KOPT-K1 (cell line): Measurements from ENCODE around the gene PLA2G1B.

Source experiments
- H3K27ac ChIP-seq: fragments of 200-600 bp; sonication (generic); 2 replicates; pipeline ENCODE4 v1.5.1; 2016; ENCODE audit warnings: antibody characterized with exemption, mild to moderate bottlenecking, low read depth, low read length; ENCODE audit not compliant: poor library complexity, severe bottlenecking
- H3K36me3 ChIP-seq: fragments of 200-600 bp; sonication (generic); 2 replicates; pipeline ENCODE4 v1.5.1; 2017; ENCODE audit warnings: antibody characterized with exemption, mild to moderate bottlenecking, low read length, moderate library complexity; ENCODE audit not compliant: insufficient read depth
- H3K9me3 ChIP-seq: fragments of 200-600 bp; sonication (generic); 2 replicates; pipeline ENCODE4 v1.5.1; 2017; ENCODE audit warnings: antibody characterized with exemption, low read length, mild to moderate bottlenecking; ENCODE audit not compliant: insufficient read depth, poor library complexity, severe bottlenecking

PLA2G1B gene

GRCh38 chr12:120327593-120327992 lies at the start of gene PLA2G1B:
PLA2G1B (minus strand) TSS chr12:120327779; CDS start chr12:120327753, 26 bp downstream.
- H3K9me3 ChIP-seq: no peaks in the 10 kb centered on the region
- H3K36me3 ChIP-seq: no peaks in the 10 kb centered on the region
- H3K27ac ChIP-seq: no peak within 1 kb of the TSS

DNA sequence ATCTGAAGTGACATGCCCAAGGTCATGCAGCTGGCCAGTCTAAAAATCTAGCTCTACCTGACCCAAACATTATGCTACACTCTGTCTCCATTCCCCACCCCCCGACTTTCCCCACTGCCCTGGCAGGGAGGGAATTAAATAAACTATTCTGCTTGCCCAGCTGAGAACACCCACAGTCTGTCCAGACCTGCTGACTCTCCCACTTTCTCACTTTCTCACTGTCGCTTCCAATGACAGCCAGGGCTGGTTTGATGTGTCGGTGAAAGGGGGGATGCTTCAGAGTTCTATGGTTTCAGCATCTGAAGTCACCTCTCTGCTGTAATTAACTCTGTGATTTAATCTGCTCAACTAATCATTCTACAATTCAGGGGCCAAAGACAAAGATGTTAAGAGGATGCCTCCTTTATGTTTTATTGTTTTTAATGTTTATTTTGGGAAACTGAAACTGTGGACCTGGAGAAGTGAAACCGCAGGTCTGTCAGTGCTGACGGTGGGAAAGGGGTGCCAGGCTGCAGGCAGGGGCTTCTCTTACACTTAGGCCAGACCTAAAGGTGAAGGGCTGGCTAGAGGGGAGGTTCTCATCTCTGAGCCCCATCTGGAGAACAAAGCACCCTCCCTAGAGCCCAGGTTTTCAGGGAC lies 49.5 kb upstream of the PLA2G1B start:
- H3K27ac ChIP-seq: no peak overlapping the region
- no peaks in the 10 kb centered on the region for H3K36me3 ChIP-seq

DNA sequence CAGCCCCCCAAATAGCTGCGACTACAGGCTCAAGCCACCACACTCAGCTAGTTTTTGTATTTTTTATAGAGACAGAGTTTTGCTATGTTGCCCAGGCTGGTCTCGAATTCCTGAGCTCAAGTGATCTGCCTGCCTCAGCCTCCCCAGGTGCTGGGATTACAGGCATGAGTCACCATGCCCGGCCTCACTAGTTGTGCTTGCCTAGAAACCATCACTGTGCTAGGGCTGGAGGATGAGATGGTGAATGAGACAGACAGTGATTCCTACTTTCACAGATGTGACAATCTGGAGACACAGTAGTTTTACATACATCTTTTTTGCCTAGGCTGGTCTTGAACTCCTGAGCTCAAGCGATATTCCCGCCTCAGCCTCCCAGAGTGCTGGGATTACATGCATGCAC lies 48.8 kb upstream of the PLA2G1B start:
- H3K9me3 ChIP-seq: no peaks in the 10 kb centered on the region
- no peaks in the 10 kb centered on the region for H3K36me3 ChIP-seq
- no peak overlapping the region for H3K27ac ChIP-seq

More for the DNA sequence above, 49.5 kb upstream of the PLA2G1B start:
- H3K9me3 ChIP-seq: no peaks in the 10 kb centered on the region

DNA sequence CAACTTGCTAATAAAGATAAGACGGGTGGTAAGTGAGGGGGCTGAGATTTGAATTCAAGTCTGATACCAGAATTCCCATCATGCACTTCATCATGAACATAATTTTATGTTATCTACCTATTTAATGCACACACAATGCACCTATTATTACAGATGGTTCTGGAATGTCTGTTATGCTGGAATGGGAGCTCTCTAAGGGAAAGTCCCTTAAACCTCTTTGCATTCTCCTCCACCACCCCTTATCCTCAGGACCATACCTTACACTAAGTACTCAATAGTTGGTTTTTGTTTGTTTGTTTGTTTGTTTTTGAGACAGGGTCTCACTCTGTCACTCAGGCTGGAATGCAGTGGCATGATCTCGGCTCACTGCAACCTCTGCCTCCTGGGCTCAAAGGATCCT lies 48.4 kb upstream of the PLA2G1B start:
- no peak overlapping the region for H3K27ac ChIP-seq
- H3K9me3 ChIP-seq: no peaks in the 10 kb centered on the region
- H3K36me3 ChIP-seq: no peaks in the 10 kb centered on the region

- H3K9me3 ChIP-seq: no peaks in the 10 kb centered on the region
- no peak overlapping the region for H3K27ac ChIP-seq
Observed at GRCh38 chr12:120373683-120374082, 46.1 kb upstream of the PLA2G1B start.

DNA sequence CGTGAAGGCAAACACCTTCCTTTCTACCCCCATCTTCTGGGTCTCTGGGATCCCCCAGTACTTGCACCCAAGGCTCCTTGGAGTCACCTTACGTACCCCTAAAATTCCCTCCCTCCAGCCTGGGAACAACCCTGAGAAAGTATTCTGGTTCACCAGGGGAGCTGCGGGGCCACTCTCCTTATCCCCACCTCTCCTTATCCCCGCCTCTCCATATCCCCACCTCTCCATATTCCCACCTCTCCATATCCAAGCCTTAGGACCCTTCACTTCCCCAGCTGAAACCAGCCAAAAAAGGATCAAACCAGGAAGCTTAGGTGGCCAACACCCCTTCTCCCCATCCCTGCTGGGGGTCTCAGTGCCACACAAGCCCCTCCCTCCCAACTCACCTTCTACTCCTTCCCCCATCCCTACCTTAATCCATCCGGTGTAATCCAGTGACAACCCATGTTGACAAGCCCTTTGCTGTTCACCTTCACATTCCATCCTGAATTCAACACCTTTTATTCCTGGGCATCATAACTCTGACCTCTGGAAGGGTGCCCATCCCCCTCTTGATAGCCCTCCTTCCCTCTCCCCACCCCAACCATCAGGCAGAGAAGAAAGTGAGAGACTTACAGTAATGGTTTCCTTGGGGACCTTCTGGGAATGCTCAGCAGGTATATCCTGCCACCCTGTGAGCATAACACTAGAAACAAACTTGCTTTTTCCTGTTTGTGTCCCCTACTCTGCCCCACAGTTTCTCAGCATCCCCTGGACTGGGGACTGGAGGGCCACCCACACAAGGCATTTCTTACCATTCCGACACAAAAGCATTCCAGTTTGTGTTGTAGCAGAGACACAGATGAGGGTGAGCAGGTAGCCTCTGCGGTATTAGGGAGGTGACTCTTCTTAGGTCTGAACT lies 43.0 kb upstream of the PLA2G1B start:
- H3K9me3 ChIP-seq: no peaks in the 10 kb centered on the region
- H3K27ac ChIP-seq: no peak overlapping the region
- no peaks in the 10 kb centered on the region for H3K36me3 ChIP-seq

More at GRCh38 chr12:120373683-120374082, 46.1 kb upstream of the PLA2G1B start:
- no peaks in the 10 kb centered on the region for H3K36me3 ChIP-seq

DNA sequence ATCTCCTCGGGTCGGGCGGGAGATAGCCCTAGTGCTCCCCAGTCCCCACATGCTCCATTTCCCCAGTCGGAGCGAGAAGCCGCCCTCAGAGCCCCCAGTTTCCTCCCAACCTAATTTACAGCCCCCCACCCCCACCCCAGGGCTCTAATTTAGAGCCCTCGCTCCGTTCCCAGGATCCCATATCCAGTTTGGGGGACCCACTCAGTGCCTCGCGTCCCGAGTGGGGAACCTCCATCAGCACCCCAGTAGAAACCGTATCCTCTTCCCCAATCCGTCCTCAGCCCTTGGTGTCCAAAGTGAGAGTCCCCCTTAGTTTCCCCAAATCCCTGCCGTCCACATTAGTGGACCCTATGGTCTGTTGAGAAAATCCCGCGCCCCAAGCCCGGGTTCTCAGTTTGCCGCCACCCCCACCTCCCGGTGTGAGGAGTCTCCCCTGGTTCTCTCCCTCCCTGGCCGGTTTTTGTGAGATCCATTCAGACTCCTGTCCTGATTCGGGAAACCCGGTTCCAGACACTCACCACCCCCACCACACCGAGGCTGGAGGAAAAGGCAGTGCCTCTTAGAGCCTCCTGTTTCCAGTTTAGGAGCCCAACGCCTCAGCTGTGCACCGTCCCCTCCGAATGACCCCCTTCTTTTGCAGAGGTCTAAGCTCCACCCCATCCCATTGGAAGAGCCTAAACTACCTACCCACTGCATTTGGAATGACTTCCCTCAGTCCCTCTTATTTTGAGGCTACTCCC lies 42.2 kb upstream of the PLA2G1B start:
- H3K9me3 ChIP-seq: no peaks in the 10 kb centered on the region
- H3K27ac ChIP-seq: no peak overlapping the region
- H3K36me3 ChIP-seq: no peaks in the 10 kb centered on the region

DNA sequence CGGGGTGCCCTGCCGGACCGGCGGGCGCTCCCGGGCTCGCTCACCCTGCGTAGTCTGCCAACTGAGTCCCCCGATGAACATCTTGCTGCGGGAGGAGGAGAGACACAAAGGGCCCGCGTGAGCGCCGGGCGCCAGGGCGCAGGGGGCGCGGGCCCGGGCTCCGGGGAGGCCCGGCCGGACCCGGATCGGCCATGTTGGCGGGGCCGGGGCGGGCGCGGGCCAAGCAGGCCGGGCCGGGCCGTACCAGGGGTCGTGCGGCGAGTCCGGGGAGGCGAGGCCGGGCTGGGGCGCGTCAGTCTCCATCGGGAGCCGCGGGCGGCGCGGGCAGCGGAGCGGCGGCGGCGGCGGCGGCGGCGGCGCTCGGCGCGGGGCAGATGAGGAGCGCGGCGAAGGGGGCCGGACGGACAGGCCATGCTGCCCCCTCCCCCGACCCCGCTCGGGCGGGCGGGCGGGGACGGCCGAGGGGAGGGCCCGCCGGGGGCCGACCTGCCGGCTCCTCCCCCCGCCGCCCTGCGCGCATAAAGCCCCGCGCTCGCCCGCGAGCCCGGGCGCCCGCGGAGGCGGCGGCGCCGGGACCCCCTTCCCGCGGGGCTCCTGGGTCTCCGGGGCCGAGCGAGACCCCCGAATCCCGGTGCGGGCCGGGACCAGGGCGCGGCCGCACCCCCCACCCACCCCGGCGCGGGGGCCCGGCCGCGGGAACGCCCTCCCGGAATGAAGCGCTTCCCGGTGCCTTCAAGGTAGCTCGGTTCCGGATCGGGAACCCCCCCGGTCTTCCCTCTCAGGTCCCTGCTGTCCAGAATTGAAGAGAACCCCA lies 41.4 kb upstream of the PLA2G1B start, which contains the start of gene MSI1:
MSI1 (minus strand) TSS at position 376 of the 814 bp plus-strand sequence; CDS start at position 303, 73 bp downstream.
- H3K9me3 ChIP-seq: no peaks in the 10 kb centered on the region
- no peaks in the 10 kb centered on the region for H3K36me3 ChIP-seq
- H3K27ac ChIP-seq: no peak within 1 kb of the TSS

DNA sequence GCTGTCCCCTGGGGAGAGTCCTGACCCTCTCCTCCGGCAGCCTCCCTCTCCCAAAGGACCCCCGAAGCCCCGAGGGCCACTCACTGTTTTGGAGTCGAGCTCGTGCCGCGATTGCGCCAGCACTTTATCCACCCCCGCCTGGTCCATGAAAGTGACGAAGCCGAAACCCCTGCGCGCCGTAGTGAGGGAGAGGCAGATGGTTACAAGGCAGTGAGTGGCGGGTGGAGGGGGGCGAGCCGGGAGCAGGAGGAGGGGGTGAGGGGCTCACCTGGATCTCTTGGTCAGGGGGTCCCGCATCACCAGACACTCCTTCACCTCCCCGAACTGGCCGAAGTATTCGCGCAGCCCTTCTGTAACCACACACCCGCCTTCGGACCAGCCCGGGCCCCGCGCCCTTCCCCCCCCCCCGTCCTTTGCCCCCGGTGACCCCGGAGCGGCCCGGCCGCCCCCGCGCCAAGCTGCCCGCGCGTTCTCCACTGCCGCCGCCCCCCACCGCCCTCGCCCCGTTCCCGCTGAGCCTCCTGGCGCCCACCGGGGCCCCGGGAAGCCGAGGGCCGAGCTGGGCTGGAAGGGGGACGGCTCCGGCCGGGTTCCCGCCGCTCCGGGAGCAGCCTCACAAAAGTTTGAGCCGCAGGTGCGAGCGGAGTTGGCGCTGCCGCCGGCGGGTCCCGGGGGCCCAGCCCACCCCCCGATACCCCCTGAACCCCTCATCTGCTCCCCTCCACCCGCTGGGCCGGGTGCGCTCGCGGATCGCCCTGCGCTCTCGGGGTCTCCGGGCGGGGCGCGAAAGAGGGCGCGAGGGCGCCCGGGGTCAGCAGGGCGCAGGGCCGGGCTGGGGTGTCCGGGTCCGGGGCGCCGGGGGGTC lies 40.6 kb upstream of the PLA2G1B start:
- H3K9me3 ChIP-seq: no peaks in the 10 kb centered on the region
- no peaks in the 10 kb centered on the region for H3K36me3 ChIP-seq
- no peak overlapping the region for H3K27ac ChIP-seq

DNA sequence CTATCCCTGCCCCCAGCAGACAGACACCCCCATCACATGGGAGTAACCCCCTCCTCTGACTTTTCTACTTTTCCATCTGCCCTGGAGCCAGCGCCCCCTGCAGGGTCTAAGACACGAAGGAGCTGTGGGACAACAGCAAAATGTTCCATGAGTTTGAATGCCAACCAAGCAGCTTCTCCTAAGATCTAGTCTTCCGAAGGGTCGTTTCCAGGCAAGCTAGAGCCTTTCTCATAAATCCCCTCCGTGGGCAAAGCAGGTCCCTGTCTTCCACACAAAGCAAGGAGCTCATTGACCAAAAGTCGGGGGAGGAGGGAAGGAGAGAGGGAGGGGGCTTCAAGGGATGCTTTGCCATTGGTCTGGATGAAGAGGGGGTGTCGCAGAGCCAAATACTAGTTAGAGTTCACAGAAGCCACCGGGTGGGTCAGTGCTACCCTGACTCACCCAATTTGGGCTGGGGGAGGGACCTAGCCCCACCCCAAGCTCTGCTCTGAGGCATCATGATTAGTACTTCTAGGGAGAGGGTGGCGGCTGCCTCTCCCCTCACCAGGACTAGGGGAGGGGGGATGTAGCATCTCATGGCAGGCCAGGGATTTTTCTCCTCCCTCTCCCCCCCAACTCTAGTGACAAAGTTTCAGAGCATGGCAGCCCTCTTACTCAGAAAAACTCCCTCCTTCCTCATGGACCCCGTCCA lies 39.8 kb upstream of the PLA2G1B start:
- H3K36me3 ChIP-seq: no peaks in the 10 kb centered on the region
- no peaks in the 10 kb centered on the region for H3K9me3 ChIP-seq
- H3K27ac ChIP-seq: no peak overlapping the region

DNA sequence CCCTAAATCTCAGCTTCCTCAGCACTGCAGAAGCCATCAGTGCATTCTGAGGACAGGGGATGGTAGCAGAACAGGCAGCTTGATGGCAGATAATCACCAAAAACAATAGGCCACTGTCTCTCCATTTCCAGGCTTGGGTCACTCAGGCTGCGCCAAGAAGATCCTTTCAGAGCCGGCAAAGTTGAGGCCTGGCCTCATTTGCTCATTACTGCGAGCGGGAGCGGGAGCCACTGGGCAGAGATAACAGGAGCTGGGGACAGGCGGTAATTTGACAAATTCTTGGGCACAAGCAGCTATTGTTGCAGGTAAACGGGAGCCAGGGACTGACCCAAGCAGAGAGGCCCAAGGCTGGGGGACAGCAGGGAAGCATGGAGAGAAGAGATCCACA lies 39.3 kb upstream of the PLA2G1B start:
- Histone ChIP-seq H3K9me3 (no peaks in the 10 kb centered on the region), H3K27ac (no peak overlapping the region), H3K36me3 (no peaks in the 10 kb centered on the region)

DNA sequence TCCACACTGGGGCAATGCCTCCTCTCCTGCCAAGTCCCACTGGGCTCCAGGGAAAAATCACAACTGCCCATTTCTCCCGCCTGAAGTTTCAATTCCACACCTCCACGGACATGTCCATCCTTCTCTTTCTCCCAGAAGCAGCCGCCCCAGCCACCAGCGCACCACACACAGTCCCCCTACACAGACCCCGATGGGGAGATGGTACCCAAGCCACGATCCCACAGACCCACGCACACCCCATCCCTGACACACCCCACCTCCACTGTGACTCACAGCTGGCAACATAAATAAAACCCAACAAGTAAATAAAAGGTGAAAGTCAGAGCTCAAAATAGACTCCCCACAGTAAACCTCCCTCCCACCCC lies 38.7 kb upstream of the PLA2G1B start:
- Histone ChIP-seq H3K36me3 (no peaks in the 10 kb centered on the region), H3K9me3 (no peaks in the 10 kb centered on the region), H3K27ac (no peak overlapping the region)

DNA sequence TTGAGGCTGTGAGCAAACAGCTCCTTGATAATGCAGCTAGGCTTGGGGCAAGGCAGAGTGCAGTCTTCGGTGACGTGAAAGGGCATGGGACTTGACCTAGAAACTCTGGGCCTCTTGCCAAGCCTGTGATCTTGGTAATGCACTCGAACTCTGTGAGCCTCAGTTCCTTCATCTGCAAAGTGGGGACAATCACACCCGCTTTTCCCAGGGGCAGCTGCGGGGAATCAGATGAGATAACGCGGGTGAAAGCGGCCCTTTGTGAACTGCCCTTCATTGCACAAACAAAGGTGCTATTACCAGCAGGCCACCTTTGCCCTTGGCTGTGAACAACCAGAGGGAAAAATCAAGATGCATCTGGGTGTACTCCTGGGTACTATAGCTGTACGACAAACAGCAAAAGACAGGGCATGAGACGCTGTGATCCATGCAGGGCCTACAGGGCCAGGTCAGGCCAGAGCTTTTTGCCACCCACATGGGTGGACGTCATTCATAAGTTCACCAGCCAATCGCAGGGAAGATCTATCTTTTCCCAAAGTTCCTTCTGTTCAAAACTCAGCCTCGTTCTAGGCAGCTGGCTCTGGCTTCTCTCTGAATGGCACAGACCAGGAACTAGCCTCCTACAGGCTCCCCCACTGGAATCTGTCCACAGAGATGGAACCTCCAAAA lies 38.2 kb upstream of the PLA2G1B start:
- Histone ChIP-seq H3K27ac (no peak overlapping the region), H3K36me3 (no peaks in the 10 kb centered on the region), H3K9me3 (no peaks in the 10 kb centered on the region)
